Activated naive CD4-positive, alpha-beta T cell treated with anti-CD3 and anti-CD28 coated beads, Interleukin-2, amount 50 U/mL, for 72 hours (primary cell): ENCODE measurements around the gene CD81. TPM values are rescaled to one million over a fixed set of nuclear protein-coding genes. Genes with fewer than 3 reads are reported as not detected.

Source experiments
- ATAC-seq, 2 donors: fragments of 150-1000 bp; cut with Tn5 transposase; 2 replicates each; pipeline ENCODE4 v1.10.0; 2021; ENCODE audit warnings: mild to moderate bottlenecking in 2 of 2, moderate library complexity in 2 of 2
- DNase-seq, 2 donors: peaks; one replicate each; pipeline ENCODE4 v3.0.0; 2021 to 2022; ENCODE audit warnings: low spot score in 2 of 2
- H3K27ac Mint-ChIP-seq, 2 donors: one replicate each; pipeline ENCODE4 v1.8.0; 2022; ENCODE audit warnings: mild to moderate bottlenecking in 2 of 2, mixed read lengths in 2 of 2
- H3K36me3 Mint-ChIP-seq, 2 donors: one replicate each; pipeline ENCODE4 v1.8.0; 2022; ENCODE audit warnings: mixed read lengths in 2 of 2
- H3K9me3 Mint-ChIP-seq, 2 donors: one replicate each; pipeline ENCODE4 v1.8.0; 2022; ENCODE audit warnings: mixed read lengths in 2 of 2
- total RNA-seq, 2 donors: library from RNA; stranded (reverse); gene quantifications; one replicate each; pipeline ENCODE4 v1.2.3, GENCODE V29; 2022

CD81 gene
- total RNA-seq, 2 donors from 2014 or later = 107 to 142 TPM

DNA sequence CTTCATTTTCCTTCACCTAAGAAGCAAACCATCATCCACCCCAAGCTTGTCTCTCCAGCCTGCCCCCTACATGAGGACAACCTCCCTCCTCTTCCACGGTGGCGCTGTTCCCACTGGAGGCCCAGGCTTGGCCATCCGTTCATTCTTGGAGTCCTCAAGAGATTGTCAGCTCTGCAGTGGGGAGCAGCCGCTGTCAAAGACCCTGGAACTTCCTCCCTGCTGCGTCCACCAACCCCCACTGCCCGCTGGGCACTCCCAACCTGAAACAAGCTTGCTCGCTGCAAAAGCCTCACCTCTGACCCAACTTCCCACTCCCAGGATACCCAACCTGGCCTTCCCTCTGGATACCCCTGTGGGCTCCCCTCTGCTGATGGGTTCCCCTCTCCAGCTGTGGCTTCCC lies 10.4 kb upstream of the CD81 start:
- H3K9me3 Mint-ChIP-seq = no peaks in the 10 kb centered on the region
- ATAC-seq = no peak
- H3K27ac Mint-ChIP-seq = peak overlapping the region in 1 of 2 donors; percentile 26
- DNase-seq = no peak
- H3K36me3 Mint-ChIP-seq = no peaks in the 10 kb centered on the region

GRCh38 chr11:2367266-2368160 lies 9.6 kb upstream of the CD81 start:
- Mint-ChIP-seq H3K9me3 (no peaks in the 10 kb centered on the region), H3K36me3 (no peaks in the 10 kb centered on the region), H3K27ac (no peak overlapping the region)
- ATAC-seq (no peak), DNase-seq (no peak)

- no peaks in the 10 kb centered on the region for H3K36me3 Mint-ChIP-seq
- no peak overlapping the region for H3K27ac Mint-ChIP-seq
- DNase-seq = no peak
- no peak for ATAC-seq
- no peaks in the 10 kb centered on the region for H3K9me3 Mint-ChIP-seq
Observed at GRCh38 chr11:2368178-2368850, 8.8 kb upstream of the CD81 start.

DNA sequence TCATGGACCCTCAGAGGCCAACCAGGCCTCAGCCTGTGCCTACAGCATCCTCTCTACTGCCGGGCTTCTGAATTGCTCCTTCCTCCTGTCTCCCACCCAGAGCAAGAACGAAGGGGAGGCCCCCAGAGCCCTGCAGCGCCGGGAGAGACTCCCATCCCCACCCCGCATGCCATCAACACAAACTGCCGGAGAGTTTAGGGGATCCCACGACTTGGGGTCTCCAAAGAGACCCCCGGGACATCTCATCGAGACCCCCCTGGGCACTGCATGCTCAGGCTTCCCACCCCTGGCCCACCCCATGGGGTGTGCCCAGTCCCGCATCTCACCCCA lies 8.3 kb upstream of the CD81 start:
- no peak overlapping the region for H3K27ac Mint-ChIP-seq
- no peak for DNase-seq
- H3K9me3 Mint-ChIP-seq = no peaks in the 10 kb centered on the region
- no peaks in the 10 kb centered on the region for H3K36me3 Mint-ChIP-seq
- ATAC-seq = no peak

DNA sequence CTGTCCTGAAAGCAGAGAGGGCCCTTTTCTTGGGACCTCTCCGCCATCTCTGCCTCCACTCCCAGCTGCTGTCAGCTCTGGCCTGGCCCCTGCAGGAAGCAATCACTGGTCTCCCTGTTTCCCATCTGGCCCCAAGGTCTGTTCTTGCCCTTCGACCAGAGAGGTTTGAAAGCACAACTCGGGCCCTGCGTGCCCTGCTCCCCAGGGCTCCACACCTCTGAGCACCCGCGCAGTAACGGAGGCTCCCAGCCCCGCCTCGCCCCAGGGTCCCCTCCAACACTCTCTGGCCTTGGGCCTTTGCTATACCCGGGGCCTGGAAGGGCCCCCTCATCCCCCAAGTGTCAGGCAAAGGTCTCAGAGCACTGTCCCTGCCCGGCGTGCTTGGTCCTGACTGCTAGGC lies 7.8 kb upstream of the CD81 start:
- Mint-ChIP-seq H3K27ac (no peak overlapping the region), H3K36me3 (no peaks in the 10 kb centered on the region), H3K9me3 (no peaks in the 10 kb centered on the region)
- DNase-seq = no peak
- no peak for ATAC-seq

GRCh38 chr11:2369896-2370295 lies 7.2 kb upstream of the CD81 start:
- ATAC-seq (no peak), DNase-seq (no peak)
- H3K36me3 Mint-ChIP-seq = no peaks in the 10 kb centered on the region
- H3K9me3 Mint-ChIP-seq = no peaks in the 10 kb centered on the region
- no peak overlapping the region for H3K27ac Mint-ChIP-seq

- ATAC-seq = no peak
- H3K36me3 Mint-ChIP-seq = peaks cover 0 to 4% of the 10 kb centered on the region in 2 donors
- H3K9me3 Mint-ChIP-seq = no peaks in the 10 kb centered on the region
- peak overlapping the region; percentile 29 to 59 for H3K27ac Mint-ChIP-seq
- no peak for DNase-seq
Observed at GRCh38 chr11:2374456-2375201, 2.5 kb upstream of the CD81 start.

DNA sequence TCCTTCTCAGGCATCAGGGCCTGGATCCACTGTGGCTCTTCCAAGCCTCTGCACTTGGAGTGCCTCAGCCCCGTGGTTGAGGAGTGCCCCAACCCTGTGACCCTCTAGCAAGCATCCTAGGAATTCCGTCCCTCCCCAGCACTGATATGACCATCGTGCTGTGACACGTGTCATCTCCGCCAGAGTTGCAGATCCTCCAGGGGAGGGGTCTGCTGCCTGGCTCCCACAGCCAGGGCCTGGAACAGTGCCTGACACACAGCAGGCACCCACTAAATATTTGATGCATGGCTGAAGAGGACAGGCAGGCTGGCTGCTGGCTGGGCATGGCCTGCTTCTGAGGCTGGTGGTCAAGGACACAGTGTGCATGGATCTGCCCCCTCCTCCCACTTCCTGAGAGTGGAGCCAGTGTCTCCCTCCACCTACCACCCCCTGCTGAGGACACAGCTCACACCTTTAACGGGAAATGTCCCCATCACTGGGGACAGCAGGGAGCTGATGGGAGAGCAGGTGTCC lies 1.7 kb upstream of the CD81 start:
- Mint-ChIP-seq H3K9me3 (no peaks in the 10 kb centered on the region), H3K36me3 (peaks cover 0 to 4% of the 10 kb centered on the region in 2 donors), H3K27ac (peak overlapping the region in 1 of 2 donors; percentile 59)
- DNase-seq (no peak), ATAC-seq (no peak)

GRCh38 chr11:2375964-2376551 lies 1.1 kb upstream of the CD81 start:
- Mint-ChIP-seq H3K9me3 (no peaks in the 10 kb centered on the region), H3K36me3 (peaks cover 0 to 4% of the 10 kb centered on the region in 2 donors), H3K27ac (no peak overlapping the region)
- DNase-seq (no peak), ATAC-seq (no peak)

- Mint-ChIP-seq H3K9me3 (no peaks in the 10 kb centered on the region), H3K27ac (peak overlapping the region; percentile 87 to 92), H3K36me3 (peaks cover 0 to 4% of the 10 kb centered on the region in 2 donors)
- DNase-seq = peak in 1 of 2 donors; percentile 65
- peak; percentile 58 to 59 for ATAC-seq
Observed at GRCh38 chr11:2377511-2378443, 667 bp downstream of the CD81 start.

- ATAC-seq (no peak), DNase-seq (no peak)
- Mint-ChIP-seq H3K36me3 (peaks cover 0 to 4% of the 10 kb centered on the region in 2 donors), H3K9me3 (no peaks in the 10 kb centered on the region), H3K27ac (peak overlapping the region; percentile 87 to 92)
Observed at GRCh38 chr11:2378527-2379210, 1.6 kb downstream of the CD81 start.

GRCh38 chr11:2379466-2380174 lies 2.5 kb downstream of the CD81 start:
- H3K36me3 Mint-ChIP-seq = peaks cover 0 to 4% of the 10 kb centered on the region in 2 donors
- DNase-seq (no peak), ATAC-seq (no peak)
- H3K9me3 Mint-ChIP-seq = no peaks in the 10 kb centered on the region
- H3K27ac Mint-ChIP-seq = peak overlapping the region; percentile 78 to 79

DNA sequence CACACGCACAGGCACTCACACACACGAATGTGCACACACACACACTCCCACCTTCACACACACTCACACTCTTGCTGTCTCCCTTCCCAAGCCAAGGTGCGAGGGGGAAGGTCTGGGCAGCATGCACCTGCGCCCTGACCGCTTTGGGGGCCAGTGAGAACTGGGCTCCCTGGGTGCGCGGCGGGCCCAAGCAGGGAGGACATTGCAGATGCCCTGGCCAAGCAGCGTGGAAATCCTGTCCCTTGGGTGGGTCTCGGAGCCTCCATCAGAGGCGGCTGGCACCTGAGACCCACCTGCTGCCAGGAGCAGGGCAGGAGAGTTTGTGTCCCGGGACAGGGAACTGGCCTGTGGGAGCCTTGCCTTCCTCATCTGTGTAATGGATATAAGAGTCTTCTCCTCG lies 3.3 kb downstream of the CD81 start:
- DNase-seq (no peak), ATAC-seq (no peak)
- Mint-ChIP-seq H3K27ac (peak overlapping the region; percentile 78 to 79), H3K9me3 (no peaks in the 10 kb centered on the region), H3K36me3 (peaks cover 0 to 4% of the 10 kb centered on the region in 2 donors)

DNA sequence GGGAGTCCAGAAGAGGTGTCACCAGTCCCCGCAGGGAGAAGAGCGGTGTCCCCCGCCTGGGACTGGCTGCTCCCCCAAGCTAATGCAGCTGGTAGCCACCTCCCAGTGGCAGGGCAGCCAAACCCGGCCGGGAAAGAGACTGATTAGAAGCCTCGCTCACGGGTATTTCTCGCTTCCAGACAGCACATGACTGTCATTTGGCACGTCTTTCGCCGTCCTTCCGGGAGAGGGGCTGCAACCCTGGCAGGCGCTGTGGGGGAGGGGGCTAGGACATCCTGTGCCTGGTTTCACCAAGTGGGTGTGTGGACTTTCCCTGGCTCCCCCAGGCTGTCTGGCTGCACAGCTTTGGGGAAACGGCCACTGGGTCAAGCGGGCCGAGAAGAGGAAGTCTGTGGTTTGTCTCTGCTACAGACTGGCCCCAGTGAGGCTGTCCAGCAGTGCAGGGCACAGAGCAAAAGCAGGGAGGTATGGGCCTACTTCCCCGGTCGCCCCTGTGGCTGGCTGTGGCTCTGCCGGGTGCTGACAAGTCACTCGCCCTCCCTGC lies 3.8 kb downstream of the CD81 start:
- no peak for ATAC-seq
- DNase-seq = no peak
- Mint-ChIP-seq H3K36me3 (peaks cover 0 to 4% of the 10 kb centered on the region in 2 donors), H3K9me3 (no peaks in the 10 kb centered on the region), H3K27ac (peak overlapping the region; percentile 78 to 92)
